GM12864 (cell line): ENCODE measurements around the gene NDUFAB1.

Experiments used
- DNase-seq: peaks from one replicate; pipeline ENCODE4 v3.0.0-alpha.2; 2011; ENCODE audit warnings: low read depth
- H3K4me3 ChIP-seq: 2 replicates; pipeline ENCODE4 v1.5.1; 2011; ENCODE audit warnings: mild to moderate bottlenecking, low read depth, low read length, control low read depth
- CTCF ChIP-seq: IDR thresholded peaks from 2 replicates; pipeline ENCODE4 v1.5.1; 2011; ENCODE audit warnings: low read depth, mild to moderate bottlenecking, moderate library complexity, low read length, control low read depth, inconsistent platforms; ENCODE audit errors: missing control alignments

The NDUFAB1 gene

DNA sequence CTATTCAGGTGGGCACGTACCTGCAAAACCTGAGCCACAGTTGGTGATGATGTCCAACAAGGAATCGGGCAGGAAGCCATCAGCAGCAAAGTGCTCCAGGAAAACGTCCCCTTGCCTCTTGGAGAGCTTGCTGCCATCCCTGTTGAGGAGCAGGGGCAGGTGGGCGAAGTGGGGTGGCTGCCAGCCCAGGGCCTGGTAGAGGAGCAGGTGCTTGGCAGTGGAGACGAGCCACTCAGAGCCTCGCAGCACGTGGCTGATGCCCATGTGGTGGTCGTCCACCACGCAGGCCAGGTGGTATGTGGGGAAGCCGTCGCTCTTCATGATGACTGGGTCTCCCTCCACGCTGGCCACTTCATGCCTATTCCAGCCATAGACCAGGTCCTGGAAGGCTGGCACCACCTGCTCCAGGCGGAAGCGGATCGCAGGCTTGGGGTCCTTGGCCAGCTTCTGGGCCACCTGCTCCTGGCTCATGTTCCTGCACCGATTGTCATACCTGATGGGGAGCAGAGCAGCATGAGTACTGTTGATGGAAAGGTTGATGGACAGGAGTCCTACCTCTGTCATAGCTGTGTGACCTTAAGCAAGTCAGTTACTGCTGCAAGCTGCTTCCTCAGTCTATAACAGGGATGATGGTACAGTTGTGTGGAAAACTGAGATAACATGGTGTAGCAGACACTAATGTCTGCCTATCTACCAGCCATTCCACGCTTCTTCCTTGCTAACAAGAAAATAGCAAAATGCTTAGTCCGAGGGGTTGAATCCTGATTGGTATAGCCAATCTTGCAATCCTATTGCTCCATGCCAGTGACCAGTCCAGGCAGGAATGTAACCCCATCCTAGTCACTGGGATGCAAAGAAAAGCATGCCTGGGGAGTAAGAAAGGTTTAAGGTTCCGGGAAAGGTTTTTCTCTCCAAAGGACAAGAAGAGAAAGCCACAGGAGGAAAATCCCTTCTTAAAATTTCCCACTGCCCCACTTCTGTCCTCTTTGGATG, 61.0 kb downstream of the NDUFAB1 start:
- TF ChIP-seq CTCF: no peak
- DNase-seq: no peak

GRCh38 chr16:23532448-23532847, 63.7 kb downstream of the NDUFAB1 start:
- no peak overlapping the region for H3K4me3 ChIP-seq
- DNase-seq: no peak
- no peak for TF ChIP-seq CTCF

More for the DNA sequence above, 61.0 kb downstream of the NDUFAB1 start:
- H3K4me3 ChIP-seq: no peak overlapping the region
